ENCODE results near the gene CD209.
"Not testable (repeated sequence)": the region's sequence is repeated elsewhere in the genome, so short reads cannot be mapped to it uniquely, and the experiment has no call there.

Gene CD209

GRCh38 chr19:7756258-7756657 is 8.9 kb upstream of the CD209 start:
- H3K4me3 ChIP-seq (ENCODE audit: low read depth, low read length) = no peak overlapping the region
- no peak for DNase-seq (ENCODE audit: low read depth)
- no peak for TF ChIP-seq CTCF (IDR thresholded peaks at IDR 0.05; ENCODE audit: low read depth, low read length, missing control alignments)

GRCh38 chr19:7751157-7751783 is 3.9 kb upstream of the CD209 start:
- TF ChIP-seq CTCF (IDR thresholded peaks at IDR 0.05; ENCODE audit: low read depth, low read length, missing control alignments) = no peak
- DNase-seq (ENCODE audit: low read depth) = peak; percentile 45
- no peak overlapping the region for H3K4me3 ChIP-seq (ENCODE audit: low read depth, low read length)

- TF ChIP-seq CTCF (IDR thresholded peaks at IDR 0.05; ENCODE audit: low read depth, low read length, missing control alignments) = no peak
- no peak overlapping the region for H3K4me3 ChIP-seq (ENCODE audit: low read depth, low read length)
- no peak for DNase-seq (ENCODE audit: low read depth)
These were observed 1.4 kb upstream of the CD209 start for GRCh38 chr19:7748756-7749155.

GRCh38 chr19:7748171-7748570 is 837 bp upstream of the CD209 start:
- no peak overlapping the region for H3K4me3 ChIP-seq (ENCODE audit: low read depth, low read length)
- no peak for DNase-seq (ENCODE audit: low read depth)
- TF ChIP-seq CTCF (IDR thresholded peaks at IDR 0.05; ENCODE audit: low read depth, low read length, missing control alignments) = no peak

GRCh38 chr19:7746306-7746705 is 1.0 kb downstream of the CD209 start:
- H3K4me3 ChIP-seq (ENCODE audit: low read depth, low read length); DNase-seq (ENCODE audit: low read depth): not testable (repeated sequence)

GRCh38 chr19:7744871-7745650 is 2.3 kb downstream of the CD209 start:
- no peak overlapping the region for H3K4me3 ChIP-seq (ENCODE audit: low read depth, low read length)
- DNase-seq (ENCODE audit: low read depth) = no peak

More at GRCh38 chr19:7744871-7745650, 2.3 kb downstream of the CD209 start:
- no peak for TF ChIP-seq CTCF (IDR thresholded peaks at IDR 0.05; ENCODE audit: low read depth, low read length, missing control alignments)

Data from GM12864 (cell line).